GM20431 (cell line): ENCODE measurements around the gene WBP1.

Experiments
- in situ Hi-C: fragments of 300-500 bp; cut with MseI, MboI; formaldehyde crosslinking; loops from one replicate; pipeline ENCODE4 v1.15.0; 2020; ENCODE audit warnings: low sequenced_read_pairs; ENCODE audit not compliant: unreplicated experiment

WBP1 gene

GRCh38 chr2:74481431-74481830 lies 23.2 kb downstream of the WBP1 start:
- in situ Hi-C loops: loop anchor here (25.0 kb wide), 1 partner anchor 106 kb away; no protein-coding TSS in a partner anchor

DNA sequence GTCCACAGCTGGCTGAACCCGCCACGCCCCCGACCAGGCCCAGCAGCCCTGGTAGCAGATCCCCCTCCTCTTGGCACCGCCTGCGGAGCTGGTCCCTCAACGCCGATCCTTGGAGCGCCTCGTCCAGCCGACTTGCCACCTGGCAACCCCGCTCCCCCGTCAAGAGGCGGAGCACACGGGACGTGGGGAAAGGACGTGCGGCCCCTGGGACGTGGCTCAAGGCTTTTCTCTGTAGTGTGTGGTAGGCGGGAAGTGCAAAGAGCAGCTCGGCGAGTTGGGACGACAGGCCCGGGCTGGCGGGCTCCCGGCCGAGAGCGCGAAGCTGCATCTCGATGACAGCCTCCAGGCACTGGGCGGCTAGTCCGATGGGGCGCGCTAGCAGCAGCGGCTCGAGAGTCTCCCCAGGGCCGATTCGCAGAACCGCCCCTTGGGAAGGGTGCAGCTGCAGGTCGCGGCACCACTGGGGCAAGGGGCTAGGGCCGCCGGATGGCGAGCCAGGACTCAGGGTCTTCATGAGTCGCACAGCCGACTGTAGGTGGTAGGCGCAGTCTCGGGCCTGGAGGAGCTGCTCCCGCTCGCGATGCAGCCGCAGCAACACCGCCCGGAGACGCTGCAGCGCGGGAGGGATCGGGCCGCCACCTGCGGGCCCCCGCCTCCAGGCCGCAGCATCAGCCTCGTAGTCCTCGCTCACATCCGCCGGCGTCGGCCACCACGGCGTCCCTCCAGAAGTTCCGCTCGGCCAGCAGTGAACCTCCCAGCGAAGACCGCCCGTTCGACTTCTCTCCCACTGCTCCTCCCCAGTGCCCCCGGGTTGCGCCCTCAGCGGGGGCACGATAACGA lies 23.9 kb downstream of the WBP1 start:
- in situ Hi-C loops: loop anchor here (25.0 kb wide), 1 partner anchor 105 kb away; no protein-coding TSS in a partner anchor

GRCh38 chr2:74482801-74483674 lies 24.8 kb downstream of the WBP1 start, which contains the start of the genes CCDC142 and TTC31:
TSS of gene CCDC142 (minus strand) at chr2:74482998. CDS start at chr2:74482837, 161 bp downstream.
TSS of gene TTC31 (plus strand) at chr2:74483081. CDS start at chr2:74483096, 15 bp downstream.
- in situ Hi-C loops: loop anchor here (25.0 kb wide), 1 partner anchor 104 kb away; no protein-coding TSS in a partner anchor

- in situ Hi-C loops: loop anchor here (25.0 kb wide), 1 partner anchor 104 kb away; no protein-coding TSS in a partner anchor
Measured at GRCh38 chr2:74483675-74484164, 25.5 kb downstream of the WBP1 start.

DNA sequence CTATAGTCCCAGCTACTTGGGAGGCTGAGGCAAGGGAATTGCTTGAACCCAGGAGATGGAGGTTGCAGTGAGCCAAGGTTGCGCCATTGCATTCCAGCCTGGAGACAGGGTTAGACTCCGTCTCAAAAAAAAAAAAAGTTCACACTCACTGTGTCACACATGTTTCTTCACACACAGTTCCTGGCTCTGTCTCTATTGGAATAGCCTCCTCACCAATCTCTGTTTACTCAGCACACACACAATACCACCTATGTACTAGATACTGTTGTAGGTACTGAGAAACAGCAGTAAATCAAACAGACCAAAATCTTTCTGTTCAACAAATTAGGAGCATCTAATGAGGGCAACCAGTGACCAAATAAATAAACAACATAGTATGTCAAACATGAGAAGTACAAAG lies 27.9 kb downstream of the WBP1 start:
- in situ Hi-C loops: loop anchor here (25.0 kb wide), 1 partner anchor 101 kb away; no protein-coding TSS in a partner anchor

DNA sequence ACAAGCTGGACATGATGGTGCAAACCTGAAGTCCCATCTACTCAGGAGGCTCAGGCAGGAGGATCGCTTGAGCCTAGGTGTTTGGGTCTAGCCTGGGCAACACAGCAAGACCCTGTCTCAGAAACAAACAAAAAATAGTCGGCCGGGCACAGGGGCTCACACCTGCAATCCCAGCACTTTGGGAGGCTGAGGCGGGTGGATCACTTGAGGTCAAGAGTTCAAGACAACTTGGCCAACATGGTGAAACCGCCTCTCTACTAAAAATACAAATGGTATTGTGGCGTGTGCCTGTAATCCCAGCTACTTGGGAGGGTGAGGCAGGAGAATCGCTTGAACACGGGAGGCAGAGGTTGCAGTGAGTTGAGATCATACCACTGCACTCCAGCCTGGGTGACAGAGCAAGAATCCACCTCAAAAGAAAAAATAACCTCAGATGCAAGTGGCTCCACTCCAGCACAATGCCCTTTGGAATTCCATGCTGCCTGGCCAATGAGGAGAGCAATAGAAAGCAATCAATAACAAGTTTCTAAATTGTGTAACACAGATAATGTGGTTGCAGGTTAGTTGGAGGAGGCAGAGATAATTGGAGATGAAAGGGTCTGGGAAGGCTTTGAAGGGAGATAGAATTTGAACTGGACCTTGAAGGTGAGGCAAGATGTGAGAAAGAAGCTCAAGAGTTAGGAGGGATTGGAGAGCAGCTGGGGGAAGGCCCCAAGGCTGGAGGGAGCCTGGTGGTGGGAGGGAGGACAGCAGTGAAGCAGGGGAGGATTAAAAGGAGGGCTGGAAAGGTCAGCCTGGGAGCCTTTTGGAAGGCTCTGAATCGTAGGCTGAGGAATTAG lies 30.6 kb downstream of the WBP1 start:
- in situ Hi-C loops: loop anchor here (25.0 kb wide), 1 partner anchor 98 kb away; no protein-coding TSS in a partner anchor

DNA sequence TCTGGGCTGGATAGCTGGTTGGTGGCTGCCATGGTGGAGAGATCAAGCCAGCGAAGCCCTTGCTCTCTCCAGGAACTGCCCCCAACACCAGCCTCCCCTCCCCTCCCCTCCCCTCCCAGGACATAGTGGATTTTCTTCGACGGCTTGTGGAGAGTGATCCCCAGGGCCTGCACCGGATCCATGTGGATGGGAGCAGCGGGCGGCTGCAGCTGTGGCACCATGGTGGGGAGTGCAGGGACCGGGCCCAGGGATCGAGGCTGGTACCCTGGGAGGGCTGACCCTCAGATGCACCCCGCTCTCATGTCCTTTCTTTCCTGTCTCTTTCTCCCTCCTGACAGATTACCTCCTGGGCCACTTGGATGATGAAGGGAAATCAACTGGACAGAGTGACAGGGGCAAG lies 31.7 kb downstream of the WBP1 start:
- in situ Hi-C loops: loop anchor here (25.0 kb wide), 1 partner anchor 97 kb away; no protein-coding TSS in a partner anchor

GRCh38 chr2:74491648-74492544 lies 33.7 kb downstream of the WBP1 start:
- in situ Hi-C loops: loop anchor here (25.0 kb wide), 1 partner anchor 95 kb away; no protein-coding TSS in a partner anchor

DNA sequence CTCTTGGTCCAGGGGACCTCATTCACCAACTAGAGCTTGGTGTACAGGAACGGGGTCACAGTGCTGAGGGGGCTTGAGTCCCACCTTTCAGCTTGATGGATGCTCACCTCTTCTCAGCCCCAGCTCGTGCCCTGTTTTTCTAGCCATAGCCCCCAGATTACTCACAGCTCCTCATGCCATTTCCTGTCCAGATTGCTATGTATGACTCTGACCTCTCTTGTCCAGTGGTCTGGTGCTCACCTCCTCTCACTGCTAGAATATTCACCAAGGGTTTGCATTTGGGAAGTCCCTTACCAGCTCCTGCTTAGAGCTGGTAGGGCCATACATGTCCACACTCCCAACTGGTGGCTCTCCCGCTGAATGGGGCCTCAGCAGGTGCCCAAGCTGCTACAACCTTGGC lies 35.3 kb downstream of the WBP1 start:
- in situ Hi-C loops: loop anchor here (25.0 kb wide), 1 partner anchor 94 kb away; no protein-coding TSS in a partner anchor

DNA sequence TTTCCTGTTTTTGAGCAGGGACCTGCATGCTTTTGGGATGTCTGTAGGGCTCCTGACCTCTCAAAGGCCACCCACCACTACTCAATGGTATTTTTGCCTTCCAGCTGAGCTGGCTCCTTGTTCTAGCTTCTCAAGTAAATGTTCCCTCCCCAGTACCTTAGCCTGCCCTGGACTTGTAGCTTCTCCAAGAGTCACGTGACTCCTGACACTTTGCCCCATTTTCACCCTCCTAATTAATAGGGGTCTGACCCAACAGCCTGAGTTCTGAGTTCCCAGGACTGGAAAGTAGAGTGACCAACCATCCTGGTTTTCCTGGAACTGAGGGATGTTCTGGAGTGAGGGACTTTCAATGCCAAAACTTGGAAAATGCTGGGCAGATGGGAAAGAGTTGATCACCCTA lies 37.2 kb downstream of the WBP1 start:
- in situ Hi-C loops: loop anchor here (25.0 kb wide), 1 partner anchor 92 kb away; no protein-coding TSS in a partner anchor

- in situ Hi-C loops: loop anchor here (25.0 kb wide), 1 partner anchor 90 kb away; no protein-coding TSS in a partner anchor
Measured at GRCh38 chr2:74496997-74497776, 38.9 kb downstream of the WBP1 start.

- in situ Hi-C loops: loop anchor here (25.0 kb wide), 1 partner anchor 89 kb away; no protein-coding TSS in a partner anchor
Measured at GRCh38 chr2:74497777-74498499, 39.7 kb downstream of the WBP1 start.

DNA sequence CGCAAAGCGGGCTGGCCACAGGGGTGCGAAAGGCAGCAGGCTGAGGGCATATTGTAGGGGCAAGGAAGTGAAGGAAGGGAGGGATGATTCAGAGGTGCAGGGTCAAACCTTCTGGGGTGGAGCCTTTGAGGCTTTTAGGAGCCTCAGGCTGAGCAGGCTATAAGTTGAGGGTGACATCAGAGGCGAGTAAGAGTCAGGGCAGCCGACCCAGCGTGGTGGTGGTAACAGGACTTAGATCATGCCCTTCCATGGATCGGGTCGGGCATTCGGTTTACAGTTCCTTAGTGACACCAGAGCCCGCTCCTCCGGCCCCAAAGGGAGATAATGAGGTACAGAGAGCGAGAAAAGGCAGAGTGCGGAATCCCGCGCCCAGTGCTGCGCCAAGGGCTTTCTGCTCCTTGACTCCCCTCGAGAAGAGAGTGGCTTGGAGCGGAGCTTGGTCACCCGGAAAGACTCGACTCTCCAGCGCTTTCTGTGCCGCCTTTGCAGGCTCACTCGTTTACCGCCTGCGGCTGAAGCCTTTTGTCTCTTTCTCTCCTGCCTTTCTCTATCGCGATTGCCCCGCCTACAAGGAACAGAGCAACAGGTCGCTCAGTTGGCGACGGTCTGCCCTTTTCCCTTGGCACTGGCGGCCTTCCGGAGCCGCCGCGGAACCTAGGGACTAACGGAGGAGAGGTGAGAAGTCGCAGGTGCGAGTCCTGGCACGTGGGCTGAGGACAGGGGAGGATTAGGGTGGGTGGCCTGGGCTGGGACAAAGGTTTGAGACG lies 40.4 kb downstream of the WBP1 start:
- in situ Hi-C loops: loop anchor here (25.0 kb wide), 1 partner anchor 89 kb away; no protein-coding TSS in a partner anchor

GRCh38 chr2:74499267-74499939 lies 41.2 kb downstream of the WBP1 start, which contains the start of gene LBX2:
TSS of gene LBX2 (minus strand) at chr2:74499603. CDS start at chr2:74499537, 66 bp downstream.
- in situ Hi-C loops: loop anchor here (25.0 kb wide), 1 partner anchor 88 kb away; no protein-coding TSS in a partner anchor
